Trophoblast cell (in vitro differentiated cells and primary cell): Measurements from ENCODE around the gene DDR2.

Source experiments
- DNase-seq, 2 donors: peaks; one replicate each; pipeline ENCODE4 v3.0.0-alpha.2; 2016
- H2AFZ ChIP-seq: 2 replicates; pipeline ENCODE4 v1.6.1; 2013; ENCODE audit warnings: low read length, moderate library complexity, mild to moderate bottlenecking; ENCODE audit not compliant: insufficient read depth, poor library complexity
- H2AK5ac ChIP-seq: 2 replicates; pipeline ENCODE4 v1.6.1; 2013; ENCODE audit warnings: mild to moderate bottlenecking, low read length
- H2BK120ac ChIP-seq: 2 replicates; pipeline ENCODE4 v1.6.1; 2013; ENCODE audit warnings: low read length, mild to moderate bottlenecking, moderate library complexity; ENCODE audit not compliant: insufficient read depth, poor library complexity
- H2BK12ac ChIP-seq: 2 replicates; pipeline ENCODE4 v1.6.1; 2013; ENCODE audit warnings: mild to moderate bottlenecking, low read length, moderate library complexity
- H2BK5ac ChIP-seq: 2 replicates; pipeline ENCODE4 v1.6.1; 2013; ENCODE audit warnings: low read length, low read depth, moderate library complexity, mild to moderate bottlenecking; ENCODE audit not compliant: poor library complexity
- H3K14ac ChIP-seq: 2 replicates; pipeline ENCODE4 v1.6.1; 2013; ENCODE audit warnings: mild to moderate bottlenecking, low read length
- H3K18ac ChIP-seq: 2 replicates; pipeline ENCODE4 v1.6.1; 2013; ENCODE audit warnings: mild to moderate bottlenecking, low read length
- H3K23ac ChIP-seq: 2 replicates; pipeline ENCODE4 v1.6.1; 2013; ENCODE audit warnings: low read length
- H3K27ac ChIP-seq: 2 replicates; pipeline ENCODE4 v1.5.1; 2013; ENCODE audit warnings: low read depth, mild to moderate bottlenecking, inconsistent platforms, low read length, moderate library complexity
- H3K27me3 ChIP-seq: 2 replicates; pipeline ENCODE4 v1.6.1; 2013; ENCODE audit warnings: inconsistent platforms, mild to moderate bottlenecking, low read length, moderate library complexity; ENCODE audit not compliant: insufficient read depth
- H3K36me3 ChIP-seq, 2 experiments: 1 replicate in 1 of 2; 2 replicates in 1 of 2; pipeline ENCODE4 v1.6.1; 2013; ENCODE audit warnings: low read length in 2 of 2, mild to moderate bottlenecking in 2 of 2, moderate library complexity in 1 of 2; ENCODE audit not compliant: insufficient read depth in 2 of 2, control insufficient read depth in 1 of 2
- H3K4ac ChIP-seq: 2 replicates; pipeline ENCODE4 v1.6.1; 2013; ENCODE audit warnings: low read depth, mild to moderate bottlenecking, low read length, moderate library complexity
- H3K4me1 ChIP-seq, 2 experiments: 1 replicate in 1 of 2; 2 replicates in 1 of 2; pipeline ENCODE4 v1.6.1; 2013; ENCODE audit warnings: low read length in 2 of 2, mild to moderate bottlenecking in 2 of 2, moderate library complexity in 1 of 2; ENCODE audit not compliant: insufficient read depth in 2 of 2, control insufficient read depth in 1 of 2
- H3K4me2 ChIP-seq: 2 replicates; pipeline ENCODE4 v1.6.1; 2013; ENCODE audit warnings: inconsistent platforms, mild to moderate bottlenecking, low read length, moderate library complexity
- H3K4me3 ChIP-seq: 2 replicates; pipeline ENCODE4 v1.5.1; 2013; ENCODE audit warnings: mild to moderate bottlenecking, low read depth, low read length, inconsistent platforms
- H3K79me1 ChIP-seq: one replicate; pipeline ENCODE4 v1.6.1; 2013; ENCODE audit warnings: low read length
- H3K79me2 ChIP-seq: 2 replicates; pipeline ENCODE4 v1.6.1; 2013; ENCODE audit warnings: low read length, mild to moderate bottlenecking; ENCODE audit not compliant: control insufficient read depth, insufficient read depth, poor library complexity
- H3K9ac ChIP-seq: 2 replicates; pipeline ENCODE4 v1.6.1; 2013; ENCODE audit warnings: mild to moderate bottlenecking, low read length
- H3K9me3 ChIP-seq: 2 replicates; pipeline ENCODE4 v1.6.1; 2013; ENCODE audit warnings: low read depth, mild to moderate bottlenecking, control low read depth, inconsistent platforms, low read length; ENCODE audit not compliant: insufficient read depth
- H4K12ac ChIP-seq: 2 replicates; pipeline ENCODE4 v1.6.1; 2013; ENCODE audit warnings: low read depth, mild to moderate bottlenecking, low read length, moderate library complexity
- H4K8ac ChIP-seq: 2 replicates; pipeline ENCODE4 v1.6.1; 2013; ENCODE audit warnings: low read depth, mild to moderate bottlenecking, low read length, moderate library complexity
- H4K91ac ChIP-seq: one replicate; pipeline ENCODE4 v1.6.1; 2013; ENCODE audit warnings: low read depth, mild to moderate bottlenecking, low read length, moderate library complexity
- WGBS: extraction: QIAGEN DNeasy Blood & Tissue Kit; methylation state at CpG from one replicate; pipeline ENCODE4 v1.1.7; 2013; ENCODE audit warnings: missing lambda C conversion rate; ENCODE audit not compliant: insufficient read length, insufficient coverage; ENCODE audit errors: extremely low coverage; 5-methylcytosine and 5-hydroxymethylcytosine counted together

The DDR2 gene

GRCh38 chr1:162733336-162733590 is 101.0 kb downstream of the DDR2 start:
- Histone ChIP-seq H3K27me3 (no peaks in the 10 kb centered on the region), H4K12ac (no peak overlapping the region), H3K4me3 (no peak overlapping the region), H3K9me3 (no peaks in the 10 kb centered on the region), H3K79me2 (no peaks in the 10 kb centered on the region), H2AK5ac (no peak overlapping the region), H3K18ac (no peak overlapping the region), H3K4ac (no peak overlapping the region), H3K4me1 (no peaks in the 10 kb centered on the region), H3K27ac (no peak overlapping the region), H2AFZ (no peak overlapping the region), H2BK5ac (no peak overlapping the region), H3K14ac (no peak overlapping the region), H3K4me2 (no peak overlapping the region), H3K79me1 (no peaks in the 10 kb centered on the region), H4K8ac (no peak overlapping the region), H3K23ac (no peak overlapping the region), H3K36me3 (no peaks in the 10 kb centered on the region), H4K91ac (no peak overlapping the region), H3K9ac (no peak overlapping the region), H2BK12ac (no peak overlapping the region), H2BK120ac (no peak overlapping the region)
- DNase-seq: no peak
- WGBS: no CpG with 5 or more reads among the region's 1 CpG

DNA sequence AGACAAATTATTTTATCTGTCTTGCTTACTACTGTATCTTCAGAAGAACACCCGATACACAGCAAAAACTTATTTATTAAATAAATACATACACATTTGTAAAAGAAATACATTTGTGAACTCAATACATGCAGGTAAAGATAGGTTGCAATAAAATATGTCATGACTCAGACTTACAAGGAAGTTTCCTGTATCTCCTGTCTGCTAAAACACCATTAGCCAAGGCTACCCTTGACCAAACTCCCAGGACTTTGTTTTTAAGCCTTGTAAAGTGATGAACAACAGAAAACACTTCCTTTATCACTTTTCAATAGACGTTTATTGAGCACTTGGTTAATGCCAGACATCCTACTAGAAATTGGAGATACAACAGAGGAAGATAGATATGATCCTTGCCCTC is 101.8 kb downstream of the DDR2 start:
- Histone ChIP-seq H4K91ac (no peak overlapping the region), H3K9me3 (no peaks in the 10 kb centered on the region), H2BK5ac (no peak overlapping the region), H3K4me1 (no peaks in the 10 kb centered on the region), H3K14ac (no peak overlapping the region), H2AK5ac (no peak overlapping the region), H3K79me2 (no peaks in the 10 kb centered on the region), H2BK12ac (no peak overlapping the region), H3K79me1 (no peaks in the 10 kb centered on the region), H3K4ac (no peak overlapping the region), H4K8ac (no peak overlapping the region), H3K27ac (no peak overlapping the region), H3K23ac (no peak overlapping the region), H3K27me3 (no peaks in the 10 kb centered on the region), H3K9ac (no peak overlapping the region), H2AFZ (no peak overlapping the region), H3K4me3 (no peak overlapping the region), H2BK120ac (no peak overlapping the region), H3K36me3 (no peaks in the 10 kb centered on the region), H3K18ac (no peak overlapping the region), H4K12ac (no peak overlapping the region), H3K4me2 (no peak overlapping the region)
- no CpG with 5 or more reads among the region's 2 CpGs for WGBS
- DNase-seq: no peak

GRCh38 chr1:162736184-162736583 is 103.9 kb downstream of the DDR2 start:
- H3K27ac ChIP-seq: no peak overlapping the region
- H2AK5ac ChIP-seq: no peak overlapping the region
- no peak overlapping the region for H2BK120ac ChIP-seq
- no peak overlapping the region for H2BK5ac ChIP-seq
- no peak overlapping the region for H4K91ac ChIP-seq
- no peak overlapping the region for H2AFZ ChIP-seq
- H3K4ac ChIP-seq: no peak overlapping the region
- no peak overlapping the region for H3K4me2 ChIP-seq
- H4K8ac ChIP-seq: no peak overlapping the region
- no peaks in the 10 kb centered on the region for H3K79me1 ChIP-seq
- H3K18ac ChIP-seq: no peak overlapping the region
- H3K23ac ChIP-seq: no peak overlapping the region
- no peak overlapping the region for H3K14ac ChIP-seq
- no peak overlapping the region for H3K4me3 ChIP-seq
- H3K4me1 ChIP-seq: no peaks in the 10 kb centered on the region
- H3K27me3 ChIP-seq: no peaks in the 10 kb centered on the region
- H3K9me3 ChIP-seq: no peaks in the 10 kb centered on the region
- no peaks in the 10 kb centered on the region for H3K36me3 ChIP-seq
- WGBS: no CpG with 5 or more reads among the region's 3 CpGs
- no peak overlapping the region for H3K9ac ChIP-seq
- H4K12ac ChIP-seq: no peak overlapping the region
- no peak overlapping the region for H2BK12ac ChIP-seq
- no peak for DNase-seq
- no peaks in the 10 kb centered on the region for H3K79me2 ChIP-seq

- H3K27ac ChIP-seq: no peak overlapping the region
- H2AFZ ChIP-seq: no peak overlapping the region
- no peak overlapping the region for H3K18ac ChIP-seq
Observed at GRCh38 chr1:162736633-162737067, 104.4 kb downstream of the DDR2 start.

DNA sequence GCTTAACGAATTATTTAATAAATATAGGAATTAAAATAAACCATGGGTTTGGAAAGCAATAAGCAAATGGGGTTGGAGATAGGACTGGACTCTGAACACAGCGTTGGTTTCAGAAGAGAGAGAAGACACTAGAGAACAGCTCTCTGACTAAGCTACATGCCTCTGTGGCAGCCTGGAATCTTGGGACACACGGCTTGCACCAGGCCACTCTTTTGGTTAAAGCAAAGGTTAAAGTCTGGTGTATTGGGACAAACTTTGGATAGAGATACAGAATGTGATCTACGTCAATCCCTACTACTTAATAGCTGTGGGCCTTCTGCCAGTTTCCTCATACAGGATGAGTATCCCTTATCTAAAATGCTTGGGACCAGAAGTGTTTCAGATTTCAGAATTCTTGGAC is 108.5 kb downstream of the DDR2 start:
- H3K9me3 ChIP-seq: no peaks in the 10 kb centered on the region
- no peak overlapping the region for H3K4me2 ChIP-seq
- H3K23ac ChIP-seq: no peak overlapping the region
- no peak overlapping the region for H3K27ac ChIP-seq
- H3K4me3 ChIP-seq: no peak overlapping the region
- no peaks in the 10 kb centered on the region for H3K79me1 ChIP-seq
- no peak overlapping the region for H3K9ac ChIP-seq
- no peaks in the 10 kb centered on the region for H3K36me3 ChIP-seq
- no peak overlapping the region for H4K91ac ChIP-seq
- H3K79me2 ChIP-seq: no peaks in the 10 kb centered on the region
- H2BK12ac ChIP-seq: no peak overlapping the region
- no peak overlapping the region for H3K4ac ChIP-seq
- DNase-seq: no peak
- no CpG with 5 or more reads among the region's 4 CpGs for WGBS
- no peak overlapping the region for H2BK120ac ChIP-seq
- no peak overlapping the region for H3K14ac ChIP-seq
- no peak overlapping the region for H4K12ac ChIP-seq
- H2AK5ac ChIP-seq: no peak overlapping the region
- no peak overlapping the region for H3K18ac ChIP-seq
- no peak overlapping the region for H2BK5ac ChIP-seq
- H2AFZ ChIP-seq: no peak overlapping the region
- H3K4me1 ChIP-seq: no peaks in the 10 kb centered on the region
- H3K27me3 ChIP-seq: no peaks in the 10 kb centered on the region
- H4K8ac ChIP-seq: no peak overlapping the region

More at GRCh38 chr1:162736633-162737067, 104.4 kb downstream of the DDR2 start:
- H4K12ac ChIP-seq: no peak overlapping the region
- no peaks in the 10 kb centered on the region for H3K27me3 ChIP-seq
- H2AK5ac ChIP-seq: no peak overlapping the region
- no peaks in the 10 kb centered on the region for H3K36me3 ChIP-seq
- no peak overlapping the region for H4K8ac ChIP-seq
- H3K4me2 ChIP-seq: no peak overlapping the region
- no peak overlapping the region for H4K91ac ChIP-seq
- H3K4me3 ChIP-seq: no peak overlapping the region
- no peaks in the 10 kb centered on the region for H3K4me1 ChIP-seq
- no peak overlapping the region for H3K9ac ChIP-seq
- no peaks in the 10 kb centered on the region for H3K79me2 ChIP-seq
- H2BK5ac ChIP-seq: no peak overlapping the region
- no CpG with 5 or more reads among the region's 3 CpGs for WGBS
- H3K79me1 ChIP-seq: no peaks in the 10 kb centered on the region
- no peak overlapping the region for H2BK120ac ChIP-seq
- no peak overlapping the region for H2BK12ac ChIP-seq
- H3K9me3 ChIP-seq: no peaks in the 10 kb centered on the region
- no peak for DNase-seq
- H3K4ac ChIP-seq: no peak overlapping the region
- no peak overlapping the region for H3K23ac ChIP-seq
- no peak overlapping the region for H3K14ac ChIP-seq
